ENCODE data around the gene ATOH8. TPM values are rescaled to one million over a fixed set of nuclear protein-coding genes. Genes with fewer than 3 reads are reported as not detected.

The ATOH8 gene
- polyA plus RNA-seq, 1 donor = 5.1 TPM

DNA sequence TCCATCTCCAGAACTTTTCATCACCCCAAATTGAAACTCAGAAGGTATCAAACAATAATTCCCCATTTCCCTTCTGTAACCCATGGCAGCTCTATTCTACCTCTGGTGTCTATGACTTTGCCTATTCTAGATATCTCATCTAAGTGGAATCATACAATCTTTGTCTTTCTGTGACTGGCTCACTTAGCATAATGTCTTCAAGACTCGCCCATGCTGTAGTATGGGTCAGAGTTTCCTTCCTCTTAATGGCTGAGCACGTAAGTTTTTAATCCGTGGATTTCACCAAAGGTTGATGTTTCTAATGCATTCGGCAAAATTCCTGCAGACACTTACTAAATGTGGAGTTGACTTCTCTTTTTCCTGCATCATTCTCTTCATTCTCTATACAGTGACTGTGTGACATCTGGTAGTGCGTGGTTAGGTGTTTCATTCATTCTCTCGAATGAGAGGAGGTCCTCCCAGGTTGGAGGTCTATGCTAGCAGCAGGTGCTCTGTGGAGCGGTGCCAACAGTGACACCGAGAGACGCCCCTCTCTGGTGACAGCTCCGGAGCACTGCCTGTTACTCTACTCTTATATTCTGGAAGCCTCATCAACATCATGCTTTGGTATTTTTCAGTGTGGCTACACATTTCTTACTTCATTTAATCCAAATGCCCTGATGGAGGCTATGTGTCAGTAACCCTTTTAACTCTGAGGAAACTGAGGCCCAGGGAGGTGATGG is 50.1 kb downstream of the ATOH8 start:
- Histone ChIP-seq H3K4me3 (ENCODE audit: low read length) (no peak overlapping the region), H3K27me3 (ENCODE audit: control insufficient read depth, insufficient read depth, low read length) (no peaks in the 10 kb centered on the region), H3K4me1 (ENCODE audit: control insufficient read depth, insufficient read depth, low read length) (peaks cover 8% of the 10 kb centered on the region), H3K36me3 (ENCODE audit: control insufficient read depth, insufficient read depth, low read length) (no peaks in the 10 kb centered on the region), H3K27ac (ENCODE audit: low read length) (no peak overlapping the region), H3K9me3 (ENCODE audit: control insufficient read depth, low read depth, low read length) (no peaks in the 10 kb centered on the region)
- no CpG with 5 or more reads among the region's 10 CpGs for WGBS (ENCODE audit: insufficient coverage, low lambda C conversion rate)
- no peak for DNase-seq

DNA sequence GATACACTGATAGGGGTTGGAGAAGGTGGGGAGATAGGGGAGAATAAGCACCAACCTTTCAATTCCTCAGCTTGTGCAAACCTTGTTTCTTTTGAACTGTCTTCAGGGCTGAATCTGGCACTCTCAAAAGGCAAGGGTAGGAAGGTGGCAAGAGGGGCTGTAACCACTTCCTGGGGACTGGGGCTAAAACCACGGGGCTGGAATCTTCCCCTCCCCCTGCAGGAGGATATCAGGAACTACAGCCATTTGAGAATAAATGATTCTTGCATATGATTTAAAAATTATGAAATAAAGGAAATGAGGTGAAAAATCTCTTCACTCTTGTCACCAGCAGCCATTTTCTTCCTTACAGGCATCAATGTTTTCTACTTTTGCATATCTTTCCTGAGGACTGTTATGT is 50.8 kb downstream of the ATOH8 start:
- no peak for DNase-seq
- Histone ChIP-seq H3K4me3 (ENCODE audit: low read length) (no peak overlapping the region), H3K27ac (ENCODE audit: low read length) (no peak overlapping the region), H3K9me3 (ENCODE audit: control insufficient read depth, low read depth, low read length) (no peaks in the 10 kb centered on the region), H3K36me3 (ENCODE audit: control insufficient read depth, insufficient read depth, low read length) (no peaks in the 10 kb centered on the region), H3K4me1 (ENCODE audit: control insufficient read depth, insufficient read depth, low read length) (peaks cover 3% of the 10 kb centered on the region), H3K27me3 (ENCODE audit: control insufficient read depth, insufficient read depth, low read length) (no peaks in the 10 kb centered on the region)
- WGBS (ENCODE audit: insufficient coverage, low lambda C conversion rate) = no CpG with 5 or more reads among the region's 1 CpG

DNA sequence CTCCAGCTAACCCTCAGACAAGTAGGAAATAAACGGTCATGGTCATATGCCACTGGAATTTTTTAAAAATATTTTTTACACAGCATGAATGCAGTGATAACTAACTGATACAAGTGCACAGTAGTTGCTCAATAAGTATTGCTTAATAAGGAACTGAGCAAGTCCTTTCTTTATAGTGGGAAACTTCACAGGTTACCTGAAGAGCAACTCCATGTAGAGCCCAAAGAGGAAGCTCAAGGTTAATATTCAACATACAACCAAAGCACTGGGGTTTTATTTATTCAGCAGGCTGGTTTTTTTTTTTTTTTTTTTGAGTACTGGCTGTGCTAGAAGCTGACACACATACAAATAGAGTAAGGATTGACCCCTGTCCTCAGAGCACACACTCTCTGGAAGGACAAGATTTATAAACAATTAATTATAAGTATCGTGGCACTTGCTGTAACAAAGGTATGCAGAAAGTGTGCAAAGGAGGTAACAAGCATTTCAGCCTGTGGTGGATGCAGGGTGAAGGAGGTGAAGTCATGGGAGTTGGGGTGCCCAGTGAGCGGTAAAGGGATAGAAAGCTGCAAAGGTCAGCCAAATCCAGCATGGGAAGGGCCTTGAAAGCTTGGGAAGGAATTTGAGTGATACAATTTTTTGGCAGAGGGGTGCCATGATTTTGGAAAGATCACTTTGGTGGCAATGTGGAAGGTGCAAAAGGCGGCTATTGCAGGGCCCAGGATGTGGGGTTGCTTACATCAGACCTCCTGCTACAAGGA is 52.7 kb downstream of the ATOH8 start:
- DNase-seq = peak; percentile 49 to 69
- H3K27ac ChIP-seq (ENCODE audit: low read length) = no peak overlapping the region
- 100% methylated on average over 1 of the region's 4 CpGs for WGBS (ENCODE audit: insufficient coverage, low lambda C conversion rate)
- H3K9me3 ChIP-seq (ENCODE audit: control insufficient read depth, low read depth, low read length) = no peaks in the 10 kb centered on the region
- no peaks in the 10 kb centered on the region for H3K27me3 ChIP-seq (ENCODE audit: control insufficient read depth, insufficient read depth, low read length)
- H3K4me1 ChIP-seq (ENCODE audit: control insufficient read depth, insufficient read depth, low read length) = peaks cover 12% of the 10 kb centered on the region
- no peaks in the 10 kb centered on the region for H3K36me3 ChIP-seq (ENCODE audit: control insufficient read depth, insufficient read depth, low read length)
- H3K4me3 ChIP-seq (ENCODE audit: low read length) = no peak overlapping the region

DNA sequence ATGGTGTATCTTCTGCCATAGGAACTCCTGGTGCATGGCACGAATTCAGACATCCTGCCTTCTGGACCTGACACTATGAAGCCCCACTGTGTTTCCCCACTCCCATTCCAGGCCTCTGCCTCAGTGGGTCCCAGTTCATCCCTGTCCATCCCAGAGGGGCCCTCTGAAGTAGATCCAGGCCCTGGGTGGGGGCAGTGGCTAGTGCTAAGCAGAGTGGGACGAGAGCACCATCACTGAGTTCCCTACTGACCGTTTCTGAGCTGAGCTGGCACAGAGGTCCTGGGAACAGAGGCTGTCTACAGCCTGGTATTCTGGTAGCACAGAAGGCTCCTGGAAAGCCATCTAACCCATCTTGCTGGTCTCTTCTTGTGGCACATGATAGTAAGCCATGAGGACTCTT is 54.0 kb downstream of the ATOH8 start:
- H3K27ac ChIP-seq (ENCODE audit: low read length) = no peak overlapping the region
- H3K36me3 ChIP-seq (ENCODE audit: control insufficient read depth, insufficient read depth, low read length) = no peaks in the 10 kb centered on the region
- H3K4me3 ChIP-seq (ENCODE audit: low read length) = no peak overlapping the region
- WGBS (ENCODE audit: insufficient coverage, low lambda C conversion rate) = no CpG with 5 or more reads among the region's 3 CpGs
- no peak for DNase-seq
- H3K27me3 ChIP-seq (ENCODE audit: control insufficient read depth, insufficient read depth, low read length) = no peaks in the 10 kb centered on the region
- no peaks in the 10 kb centered on the region for H3K9me3 ChIP-seq (ENCODE audit: control insufficient read depth, low read depth, low read length)
- peaks cover 15% of the 10 kb centered on the region for H3K4me1 ChIP-seq (ENCODE audit: control insufficient read depth, insufficient read depth, low read length)

DNA sequence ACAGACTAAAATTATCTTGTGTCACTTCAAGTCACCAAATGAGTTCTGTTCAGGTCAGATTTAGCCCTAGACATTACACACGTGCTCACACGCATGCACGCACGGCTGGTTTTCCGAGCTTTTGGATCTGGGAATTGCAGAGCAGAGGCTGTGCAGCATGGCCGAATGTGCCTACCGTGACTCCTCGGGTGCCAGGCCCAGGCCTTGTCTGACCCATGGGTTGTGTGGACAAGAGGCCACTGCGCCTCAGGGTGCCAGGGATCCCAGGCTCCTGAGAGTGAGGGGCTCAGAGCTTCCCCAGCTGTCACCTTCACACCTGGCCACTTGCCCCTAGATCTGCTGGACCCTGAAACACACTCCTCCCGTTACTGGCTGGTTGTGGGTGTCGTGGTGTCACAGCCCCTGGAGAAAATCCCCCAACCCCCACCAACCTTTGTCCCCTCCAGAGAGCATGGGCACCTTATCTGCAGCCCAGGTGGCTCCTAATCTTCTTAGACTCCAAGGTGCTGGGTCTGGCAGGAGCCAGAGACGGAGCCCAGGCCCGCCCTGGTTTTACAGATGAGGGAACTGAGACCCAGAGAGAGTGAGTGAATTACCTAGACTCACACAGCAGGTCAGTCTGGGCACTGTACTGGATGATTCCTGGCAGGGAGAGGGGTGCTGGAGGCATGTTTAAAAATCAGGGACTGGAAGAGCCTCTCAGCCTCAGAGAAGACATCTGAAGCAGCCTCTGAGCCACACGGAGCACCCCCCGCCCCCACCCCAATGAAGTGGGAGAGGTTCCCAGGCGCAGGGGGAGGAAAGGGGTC is 56.8 kb downstream of the ATOH8 start:
- no peaks in the 10 kb centered on the region for H3K36me3 ChIP-seq (ENCODE audit: control insufficient read depth, insufficient read depth, low read length)
- H3K9me3 ChIP-seq (ENCODE audit: control insufficient read depth, low read depth, low read length) = no peaks in the 10 kb centered on the region
- DNase-seq = peak in 1 of 2 donors; percentile 64
- H3K4me1 ChIP-seq (ENCODE audit: control insufficient read depth, insufficient read depth, low read length) = peaks cover 15% of the 10 kb centered on the region
- H3K4me3 ChIP-seq (ENCODE audit: low read length) = no peak overlapping the region
- WGBS (ENCODE audit: insufficient coverage, low lambda C conversion rate) = no CpG with 5 or more reads among the region's 16 CpGs
- peaks cover 4% of the 10 kb centered on the region for H3K27me3 ChIP-seq (ENCODE audit: control insufficient read depth, insufficient read depth, low read length)
- no peak overlapping the region for H3K27ac ChIP-seq (ENCODE audit: low read length)

DNA sequence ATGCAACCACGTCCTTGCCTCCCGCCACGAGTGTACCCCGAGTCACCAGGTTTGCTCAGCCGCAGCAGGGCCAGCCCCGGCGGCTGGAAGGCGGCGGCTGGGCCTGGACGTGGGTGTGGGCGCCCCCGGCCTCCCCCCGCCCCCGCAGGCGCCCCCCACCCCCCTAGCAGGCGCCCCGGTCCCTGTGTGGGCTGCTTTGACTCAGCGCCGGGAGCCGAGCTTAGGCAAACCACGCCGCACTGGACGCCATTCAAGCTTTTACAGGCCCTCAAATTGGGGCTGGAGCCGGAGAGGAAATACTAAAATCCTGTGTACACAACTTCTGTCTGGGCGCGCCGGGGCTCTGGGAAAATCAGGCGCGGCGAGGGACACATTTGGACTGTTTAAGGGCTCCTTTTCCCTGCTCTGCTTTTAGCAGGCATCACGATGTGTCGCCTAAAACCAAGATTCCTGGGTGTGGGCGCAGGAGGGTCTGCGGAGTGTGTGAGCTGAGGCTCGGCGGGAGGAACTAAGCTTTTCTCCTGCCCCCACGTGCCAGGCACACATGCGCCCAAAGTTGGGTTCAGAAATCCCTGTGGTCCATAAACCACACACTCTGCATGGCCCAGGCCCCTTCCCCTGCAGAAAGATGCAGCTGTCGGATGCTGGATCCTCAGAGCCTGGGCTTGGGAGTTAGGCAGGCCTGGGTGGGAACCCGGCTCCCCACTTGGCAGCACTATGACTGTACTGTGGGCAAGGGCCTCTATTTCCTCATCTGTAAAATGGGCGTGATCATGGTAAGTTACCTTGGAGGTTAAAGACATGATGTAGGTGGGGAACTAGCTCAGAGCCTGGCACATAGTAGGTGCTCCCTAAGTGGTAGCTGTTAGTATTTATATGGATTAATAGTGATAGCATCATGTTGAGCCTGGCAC is 57.6 kb downstream of the ATOH8 start:
- Histone ChIP-seq H3K27me3 (ENCODE audit: control insufficient read depth, insufficient read depth, low read length) (peaks cover 4% of the 10 kb centered on the region), H3K36me3 (ENCODE audit: control insufficient read depth, insufficient read depth, low read length) (no peaks in the 10 kb centered on the region), H3K4me1 (ENCODE audit: control insufficient read depth, insufficient read depth, low read length) (peaks cover 15% of the 10 kb centered on the region), H3K4me3 (ENCODE audit: low read length) (no peak overlapping the region), H3K27ac (ENCODE audit: low read length) (no peak overlapping the region), H3K9me3 (ENCODE audit: control insufficient read depth, low read depth, low read length) (no peaks in the 10 kb centered on the region)
- DNase-seq = peak in 1 of 2 donors; percentile 31
- no CpG with 5 or more reads among the region's 41 CpGs for WGBS (ENCODE audit: insufficient coverage, low lambda C conversion rate)

DNA sequence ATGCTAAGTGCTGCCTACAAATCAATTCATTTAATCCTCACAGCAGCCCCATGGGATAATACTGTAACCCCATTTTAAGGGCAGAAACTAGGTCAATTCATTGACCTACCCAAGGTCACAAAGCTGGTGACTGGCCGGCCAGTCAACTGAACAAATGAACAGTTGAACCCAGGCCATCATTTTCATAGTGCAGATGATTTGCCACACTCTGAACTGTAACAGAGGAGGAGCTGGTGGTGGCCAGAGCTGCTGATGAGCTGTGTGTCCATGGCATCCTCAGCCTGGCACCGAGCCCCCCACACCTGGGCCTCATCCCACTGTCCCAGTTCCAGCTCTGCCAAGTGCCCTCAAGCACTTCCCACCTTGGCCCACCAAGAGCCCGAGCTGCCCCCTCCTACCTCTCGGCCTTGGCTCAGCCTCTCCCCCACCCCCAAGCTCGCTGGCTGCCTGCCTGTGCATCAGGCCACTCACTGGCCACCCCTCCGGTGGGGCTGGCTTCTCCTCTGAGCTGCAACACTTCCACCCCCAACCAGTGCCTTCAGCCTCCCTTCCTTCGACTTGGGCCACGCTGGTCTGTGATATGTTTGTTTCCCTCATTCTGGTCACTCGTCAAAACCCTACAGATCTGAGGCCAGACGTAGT is 58.4 kb downstream of the ATOH8 start:
- no peak overlapping the region for H3K4me3 ChIP-seq (ENCODE audit: low read length)
- no peak for DNase-seq
- no peaks in the 10 kb centered on the region for H3K9me3 ChIP-seq (ENCODE audit: control insufficient read depth, low read depth, low read length)
- H3K27ac ChIP-seq (ENCODE audit: low read length) = no peak overlapping the region
- no peaks in the 10 kb centered on the region for H3K36me3 ChIP-seq (ENCODE audit: control insufficient read depth, insufficient read depth, low read length)
- peaks cover 12% of the 10 kb centered on the region for H3K4me1 ChIP-seq (ENCODE audit: control insufficient read depth, insufficient read depth, low read length)
- no CpG with 5 or more reads among the region's 10 CpGs for WGBS (ENCODE audit: insufficient coverage, low lambda C conversion rate)
- H3K27me3 ChIP-seq (ENCODE audit: control insufficient read depth, insufficient read depth, low read length) = peaks cover 4% of the 10 kb centered on the region

DNA sequence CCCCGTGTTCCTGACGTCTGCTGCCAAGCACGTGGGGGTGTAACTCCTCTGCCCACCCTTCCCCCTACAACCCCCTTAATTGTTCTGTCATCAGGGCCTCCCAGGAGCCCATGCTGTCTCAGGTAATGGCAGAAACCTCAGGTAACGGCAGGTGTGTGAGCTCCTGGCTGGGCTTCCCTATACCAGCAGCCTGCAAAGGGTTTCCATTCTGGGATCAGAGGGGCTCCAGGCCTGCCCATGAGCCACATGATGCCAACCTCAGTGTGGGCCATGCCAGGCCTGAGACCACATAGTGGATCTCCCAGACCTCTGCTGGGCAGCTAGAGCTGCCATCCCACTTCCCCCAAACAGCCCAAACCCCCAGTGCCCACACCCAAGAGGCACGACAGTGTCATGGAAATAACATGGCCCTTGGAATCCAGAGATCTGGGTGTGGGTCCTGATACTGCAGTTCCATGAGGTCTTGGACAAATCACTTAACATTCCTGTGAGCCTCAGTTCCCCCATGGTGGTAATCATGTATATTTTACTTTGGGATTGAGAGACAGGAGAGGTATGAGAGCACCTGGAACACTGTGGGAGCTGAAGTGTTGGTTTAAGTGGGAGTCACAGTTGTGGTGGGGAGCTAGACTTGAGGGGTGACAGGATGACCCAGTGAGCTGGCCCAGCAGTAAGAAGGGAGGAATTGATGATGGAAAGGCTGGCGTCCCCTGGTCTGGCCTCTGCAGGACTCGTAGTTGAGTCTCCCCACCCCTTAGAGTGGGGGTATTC is 59.6 kb downstream of the ATOH8 start:
- no peak for DNase-seq
- Histone ChIP-seq H3K4me1 (ENCODE audit: control insufficient read depth, insufficient read depth, low read length) (peaks cover 12% of the 10 kb centered on the region), H3K4me3 (ENCODE audit: low read length) (no peak overlapping the region), H3K27ac (ENCODE audit: low read length) (no peak overlapping the region), H3K36me3 (ENCODE audit: control insufficient read depth, insufficient read depth, low read length) (no peaks in the 10 kb centered on the region), H3K9me3 (ENCODE audit: control insufficient read depth, low read depth, low read length) (no peaks in the 10 kb centered on the region), H3K27me3 (ENCODE audit: control insufficient read depth, insufficient read depth, low read length) (peaks cover 4% of the 10 kb centered on the region)
- WGBS (ENCODE audit: insufficient coverage, low lambda C conversion rate) = no CpG with 5 or more reads among the region's 7 CpGs
